ENCODE results near the gene CAPN2. TPM values are rescaled to one million over a fixed set of nuclear protein-coding genes. Genes with fewer than 3 reads are reported as not detected.

The CAPN2 gene
- total RNA-seq, 2 experiments from 2014 or later, result not detected

- no peaks in the 10 kb centered on the region for H3K36me3 ChIP-seq (ENCODE audit: insufficient read depth, low read length)
- no peak overlapping the region for H3K4me2 ChIP-seq (ENCODE audit: low read length)
- no peak overlapping the region for H3K27ac ChIP-seq (ENCODE audit: low read depth, low read length, poor library complexity, severe bottlenecking)
- no peaks in the 10 kb centered on the region for H3K9me2 ChIP-seq (ENCODE audit: insufficient read depth, low read length)
- H4K20me1 ChIP-seq (ENCODE audit: insufficient read depth, low read length), result no peaks in the 10 kb centered on the region
- TF ChIP-seq CTCF (conservative IDR thresholded peaks at IDR 0.05; ENCODE audit: low read length) (no peak), EZH2phosphoT487 (IDR thresholded peaks at IDR 0.05; ENCODE audit: borderline replicate concordance, low read depth, low read length) (no peak)
- CTCF ChIA-PET (ENCODE audit: unreplicated experiment), result no interaction called here
- no peaks in the 10 kb centered on the region for H3K4me1 ChIP-seq (ENCODE audit: insufficient read depth, low read length, poor library complexity, severe bottlenecking)
- POLR2A ChIA-PET, result no interaction called here
- no peaks in the 10 kb centered on the region for H3K79me2 ChIP-seq (ENCODE audit: insufficient read depth, low read depth, low read length)
- BruUV-seq (replicated peaks), result no TSS peak
- no peak overlapping the region for H2AFZ ChIP-seq (ENCODE audit: low read length)
- H3K4me3 ChIP-seq (ENCODE audit: low read depth, low read length, poor library complexity, severe bottlenecking), result no peak overlapping the region
- H3K9me3 ChIP-seq (ENCODE audit: low read length), result no peaks in the 10 kb centered on the region
- intact Hi-C loops (cut with micrococcal nuclease; ENCODE audit: unreplicated experiment), result no loop called here
- no peak for DNase-seq (ENCODE audit: low spot score)
These were observed 52.8 kb downstream of the CAPN2 start for GRCh38 chr1:223765036-223765718.

GRCh38 chr1:223765719-223766340 lies 53.5 kb downstream of the CAPN2 start:
- no peak for TF ChIP-seq EZH2phosphoT487 (IDR thresholded peaks at IDR 0.05; ENCODE audit: borderline replicate concordance, low read depth, low read length)
- TF ChIP-seq CTCF (conservative IDR thresholded peaks at IDR 0.05; ENCODE audit: low read length), result no peak
- no peaks in the 10 kb centered on the region for H3K79me2 ChIP-seq (ENCODE audit: insufficient read depth, low read depth, low read length)
- no peak overlapping the region for H3K27ac ChIP-seq (ENCODE audit: low read depth, low read length, poor library complexity, severe bottlenecking)
- no peaks in the 10 kb centered on the region for H3K4me1 ChIP-seq (ENCODE audit: insufficient read depth, low read length, poor library complexity, severe bottlenecking)
- H3K4me2 ChIP-seq (ENCODE audit: low read length), result no peak overlapping the region
- intact Hi-C loops (cut with micrococcal nuclease; ENCODE audit: unreplicated experiment), result no loop called here
- BruUV-seq (replicated peaks), result no TSS peak
- no peaks in the 10 kb centered on the region for H4K20me1 ChIP-seq (ENCODE audit: insufficient read depth, low read length)
- no peak for DNase-seq (ENCODE audit: low spot score)
- H3K9me3 ChIP-seq (ENCODE audit: low read length), result no peaks in the 10 kb centered on the region
- H3K4me3 ChIP-seq (ENCODE audit: low read depth, low read length, poor library complexity, severe bottlenecking), result no peak overlapping the region
- H2AFZ ChIP-seq (ENCODE audit: low read length), result no peak overlapping the region
- no peaks in the 10 kb centered on the region for H3K9me2 ChIP-seq (ENCODE audit: insufficient read depth, low read length)
- POLR2A ChIA-PET, result no interaction called here
- CTCF ChIA-PET (ENCODE audit: unreplicated experiment), result no interaction called here
- no peaks in the 10 kb centered on the region for H3K36me3 ChIP-seq (ENCODE audit: insufficient read depth, low read length)

Data from OCI-LY7 (cell line).